ENCODE results near the gene ADGRV1. TPM values are rescaled to one million over a fixed set of nuclear protein-coding genes. Genes with fewer than 3 reads are reported as not detected.

ADGRV1 gene
- total RNA-seq, 4 donors from 2014 or later: 0.28 to 6.5 (median 3.7) TPM

DNA sequence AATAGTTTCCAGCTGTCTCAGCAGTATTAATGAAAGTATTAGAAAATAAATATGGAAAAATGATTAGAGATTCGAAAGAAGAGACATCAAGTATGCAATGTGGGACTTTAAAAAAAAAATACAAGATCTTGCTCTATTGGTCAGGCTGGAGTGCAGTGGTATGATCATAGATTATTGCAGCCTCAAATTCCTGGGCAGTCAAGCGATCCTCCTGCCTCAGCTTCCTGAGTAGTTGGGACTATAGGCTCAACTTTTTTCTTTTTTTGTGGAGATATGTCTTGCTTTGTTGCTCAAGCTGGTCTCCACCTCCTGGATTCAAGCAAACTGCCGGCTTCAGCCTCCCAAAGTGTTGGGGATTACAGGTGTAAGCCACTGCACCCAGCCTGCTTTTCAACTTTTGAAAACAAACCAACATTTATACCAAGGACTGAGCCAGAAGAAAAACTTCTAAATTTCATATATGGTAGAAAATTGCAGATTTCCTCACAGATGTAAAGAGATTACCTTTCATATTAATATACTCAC lies 323.1 kb downstream of the ADGRV1 start:
- no peak for DNase-seq
- Histone ChIP-seq H3K4me3 (no peak overlapping the region), H3K4me1 (no peaks in the 10 kb centered on the region), H3K27me3 (no peaks in the 10 kb centered on the region), H3K9me3 (no peaks in the 10 kb centered on the region), H3K36me3 (no peaks in the 10 kb centered on the region), H3K27ac (no peak overlapping the region)
- TF ChIP-seq, protein P1, sequence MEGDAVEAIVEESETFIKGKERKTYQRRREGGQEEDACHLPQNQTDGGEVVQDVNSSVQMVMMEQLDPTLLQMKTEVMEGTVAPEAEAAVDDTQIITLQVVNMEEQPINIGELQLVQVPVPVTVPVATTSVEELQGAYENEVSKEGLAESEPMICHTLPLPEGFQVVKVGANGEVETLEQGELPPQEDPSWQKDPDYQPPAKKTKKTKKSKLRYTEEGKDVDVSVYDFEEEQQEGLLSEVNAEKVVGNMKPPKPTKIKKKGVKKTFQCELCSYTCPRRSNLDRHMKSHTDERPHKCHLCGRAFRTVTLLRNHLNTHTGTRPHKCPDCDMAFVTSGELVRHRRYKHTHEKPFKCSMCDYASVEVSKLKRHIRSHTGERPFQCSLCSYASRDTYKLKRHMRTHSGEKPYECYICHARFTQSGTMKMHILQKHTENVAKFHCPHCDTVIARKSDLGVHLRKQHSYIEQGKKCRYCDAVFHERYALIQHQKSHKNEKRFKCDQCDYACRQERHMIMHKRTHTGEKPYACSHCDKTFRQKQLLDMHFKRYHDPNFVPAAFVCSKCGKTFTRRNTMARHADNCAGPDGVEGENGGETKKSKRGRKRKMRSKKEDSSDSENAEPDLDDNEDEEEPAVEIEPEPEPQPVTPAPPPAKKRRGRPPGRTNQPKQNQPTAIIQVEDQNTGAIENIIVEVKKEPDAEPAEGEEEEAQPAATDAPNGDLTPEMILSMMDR (IDR thresholded peaks at IDR 0.05): no peak
- TF ChIP-seq POLR2A (IDR thresholded peaks at IDR 0.05): no peak

DNA sequence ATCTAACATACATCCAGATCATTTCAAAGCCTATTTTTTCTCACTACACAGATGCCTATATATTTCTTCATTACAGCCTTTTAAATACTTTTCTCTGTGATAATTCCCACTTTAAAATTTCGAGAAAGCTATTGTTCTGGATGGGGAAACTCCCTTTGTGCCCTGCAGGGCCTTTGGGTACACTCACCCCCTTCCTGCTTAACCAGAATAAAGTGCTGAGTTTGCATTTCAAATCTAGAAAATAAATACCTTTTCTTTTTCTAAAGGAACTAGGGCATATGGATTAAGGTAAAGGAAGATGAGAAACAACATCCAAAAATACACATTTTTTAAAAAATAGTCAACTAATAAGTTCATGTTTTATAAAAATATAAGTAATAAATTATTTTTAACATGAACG lies 323.9 kb downstream of the ADGRV1 start:
- H3K36me3 ChIP-seq: no peaks in the 10 kb centered on the region
- H3K27ac ChIP-seq: no peak overlapping the region
- H3K4me3 ChIP-seq: no peak overlapping the region
- no peaks in the 10 kb centered on the region for H3K9me3 ChIP-seq
- H3K27me3 ChIP-seq: no peaks in the 10 kb centered on the region
- no peak for TF ChIP-seq POLR2A (IDR thresholded peaks at IDR 0.05)
- TF ChIP-seq, protein P1 (IDR thresholded peaks at IDR 0.05): no peak
- DNase-seq: no peak
- H3K4me1 ChIP-seq: no peaks in the 10 kb centered on the region

DNA sequence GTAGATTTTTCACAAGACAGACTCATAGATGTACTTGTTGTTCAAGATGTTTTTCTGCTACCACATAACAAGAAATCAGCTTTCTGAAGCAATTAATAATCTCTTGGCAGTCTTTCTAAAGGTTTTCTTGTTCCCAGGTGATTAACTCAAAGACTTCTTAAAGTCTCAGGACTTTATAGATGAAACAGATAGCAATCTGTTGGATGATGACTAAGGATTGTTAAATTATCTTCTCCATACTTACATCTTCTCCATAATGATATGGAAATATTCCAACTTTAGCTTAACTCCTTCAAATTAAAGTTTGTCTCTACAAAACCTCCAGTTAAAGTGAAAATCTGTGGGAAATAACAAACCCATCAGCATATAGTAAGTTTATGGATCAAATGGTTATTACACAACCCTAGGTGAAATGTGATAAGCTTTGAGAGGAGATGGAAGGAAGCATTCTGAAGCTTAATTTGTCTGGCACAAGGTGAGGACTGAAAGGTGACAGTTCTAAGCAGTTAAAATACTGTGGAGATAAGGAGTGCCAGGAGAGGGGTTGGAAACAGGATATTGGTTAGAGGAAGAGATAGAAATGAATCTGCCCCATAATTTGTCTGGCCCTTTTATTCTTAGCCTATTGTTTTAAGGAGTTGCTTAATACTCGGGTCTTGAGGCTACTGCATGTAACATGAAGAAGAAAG lies 326.7 kb downstream of the ADGRV1 start:
- no peaks in the 10 kb centered on the region for H3K27me3 ChIP-seq
- no peaks in the 10 kb centered on the region for H3K4me1 ChIP-seq
- TF ChIP-seq, protein P1 (IDR thresholded peaks at IDR 0.05): no peak
- TF ChIP-seq POLR2A (IDR thresholded peaks at IDR 0.05): no peak
- H3K4me3 ChIP-seq: no peak overlapping the region
- DNase-seq: no peak
- H3K27ac ChIP-seq: no peak overlapping the region
- H3K9me3 ChIP-seq: no peaks in the 10 kb centered on the region
- no peaks in the 10 kb centered on the region for H3K36me3 ChIP-seq

DNA sequence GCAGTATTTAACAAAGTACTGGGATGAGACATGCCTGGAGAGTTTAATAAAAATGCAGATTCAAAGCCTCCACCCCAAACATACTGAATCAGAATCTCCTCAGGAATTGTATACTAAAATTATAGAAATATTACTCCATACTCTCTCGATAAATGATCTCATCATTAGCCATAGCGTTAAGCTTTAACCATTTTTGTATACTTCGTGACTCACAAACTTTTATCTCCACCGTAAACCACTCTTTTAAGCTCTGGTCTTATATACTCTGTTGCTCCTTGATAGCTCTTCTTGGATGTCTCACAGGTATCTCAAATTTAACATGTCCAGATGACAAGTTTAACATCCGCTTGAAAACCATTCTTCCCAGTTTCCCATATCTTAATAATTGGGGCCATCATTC lies 327.8 kb downstream of the ADGRV1 start:
- Histone ChIP-seq H3K36me3 (no peaks in the 10 kb centered on the region), H3K4me3 (no peak overlapping the region), H3K27ac (no peak overlapping the region), H3K4me1 (no peaks in the 10 kb centered on the region), H3K27me3 (no peaks in the 10 kb centered on the region), H3K9me3 (no peaks in the 10 kb centered on the region)
- TF ChIP-seq, protein P1 (IDR thresholded peaks at IDR 0.05): no peak
- no peak for TF ChIP-seq POLR2A (IDR thresholded peaks at IDR 0.05)
- no peak for DNase-seq

DNA sequence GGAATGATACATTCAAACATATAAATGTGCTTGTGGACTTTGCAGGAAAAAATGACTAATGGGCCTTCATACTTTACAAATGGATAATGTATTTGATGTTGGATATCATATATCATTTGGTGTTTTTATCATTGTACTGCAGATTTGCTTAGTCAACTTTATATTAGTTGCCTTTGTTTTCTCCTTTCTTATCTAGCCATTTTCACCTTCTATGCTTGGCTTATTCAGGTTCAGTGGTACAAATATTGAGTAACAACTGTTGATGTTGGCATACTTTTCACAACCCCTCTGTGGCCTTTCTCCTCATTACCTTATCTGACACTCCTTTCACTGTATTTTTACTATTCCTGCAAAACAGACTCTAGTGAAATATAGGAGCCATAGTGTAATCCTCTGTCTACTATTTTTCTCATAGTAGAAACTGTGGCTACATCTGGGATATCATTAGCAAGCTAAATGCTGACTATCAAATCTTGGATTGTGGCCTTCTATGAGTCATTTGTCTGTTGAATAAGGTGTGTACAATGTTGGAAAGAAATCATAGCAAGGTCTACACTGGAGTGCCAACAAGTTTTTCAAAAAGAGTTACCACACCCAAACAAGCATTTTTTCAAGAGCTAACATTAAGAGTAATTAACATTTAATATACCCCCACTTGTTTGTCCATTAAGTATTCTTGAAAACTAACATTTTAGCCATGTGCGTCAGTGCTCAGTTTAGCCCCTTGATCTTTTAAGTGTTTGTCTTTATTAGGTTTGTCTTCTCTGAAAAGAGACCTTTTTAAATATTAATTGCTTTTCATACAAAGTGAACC lies 330.1 kb downstream of the ADGRV1 start:
- H3K27ac ChIP-seq: peak overlapping the region in 1 of 4 donors; percentile 1
- H3K36me3 ChIP-seq: no peaks in the 10 kb centered on the region
- H3K9me3 ChIP-seq: no peaks in the 10 kb centered on the region
- H3K4me3 ChIP-seq: no peak overlapping the region
- TF ChIP-seq POLR2A (IDR thresholded peaks at IDR 0.05): no peak
- TF ChIP-seq, protein P1 (IDR thresholded peaks at IDR 0.05): no peak
- no peaks in the 10 kb centered on the region for H3K4me1 ChIP-seq
- no peaks in the 10 kb centered on the region for H3K27me3 ChIP-seq
- DNase-seq: no peak

All from Peyer's patch (tissue), 4 donors.